ENCODE data around the gene ABCF1. TPM values are rescaled to one million over a fixed set of nuclear protein-coding genes. Genes with fewer than 3 reads are reported as not detected.
A peak's percentile ranks its signal among the peaks of the same experiment; 100 is the strongest.

Gene ABCF1
- total RNA-seq, 1 experiment from 2014 or later, result 69.5 TPM

GRCh38 chr6:30557683-30557981, 13.6 kb upstream of the ABCF1 start:
- DNase-seq (ENCODE audit: low read depth), result peak; percentile 55

DNA sequence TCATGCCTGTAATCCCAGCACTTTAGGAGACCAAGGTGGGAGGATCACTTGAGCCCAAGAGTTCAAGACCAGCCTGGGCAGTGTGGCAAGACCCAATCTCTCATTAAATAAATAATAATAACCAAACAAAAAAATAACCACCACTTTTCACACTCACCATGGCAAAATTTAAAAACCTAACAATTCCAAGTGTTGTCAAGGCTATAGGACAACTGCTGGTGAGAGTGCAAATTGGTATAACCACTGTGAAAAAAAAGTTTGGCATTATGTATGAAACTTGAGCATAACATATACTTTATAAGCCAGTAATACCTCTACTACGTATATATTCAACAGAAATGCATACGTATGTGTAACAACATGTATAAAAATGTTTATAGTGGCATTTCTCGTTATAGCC, 10.3 kb upstream of the ABCF1 start:
- no peak for DNase-seq (ENCODE audit: low read depth)

DNA sequence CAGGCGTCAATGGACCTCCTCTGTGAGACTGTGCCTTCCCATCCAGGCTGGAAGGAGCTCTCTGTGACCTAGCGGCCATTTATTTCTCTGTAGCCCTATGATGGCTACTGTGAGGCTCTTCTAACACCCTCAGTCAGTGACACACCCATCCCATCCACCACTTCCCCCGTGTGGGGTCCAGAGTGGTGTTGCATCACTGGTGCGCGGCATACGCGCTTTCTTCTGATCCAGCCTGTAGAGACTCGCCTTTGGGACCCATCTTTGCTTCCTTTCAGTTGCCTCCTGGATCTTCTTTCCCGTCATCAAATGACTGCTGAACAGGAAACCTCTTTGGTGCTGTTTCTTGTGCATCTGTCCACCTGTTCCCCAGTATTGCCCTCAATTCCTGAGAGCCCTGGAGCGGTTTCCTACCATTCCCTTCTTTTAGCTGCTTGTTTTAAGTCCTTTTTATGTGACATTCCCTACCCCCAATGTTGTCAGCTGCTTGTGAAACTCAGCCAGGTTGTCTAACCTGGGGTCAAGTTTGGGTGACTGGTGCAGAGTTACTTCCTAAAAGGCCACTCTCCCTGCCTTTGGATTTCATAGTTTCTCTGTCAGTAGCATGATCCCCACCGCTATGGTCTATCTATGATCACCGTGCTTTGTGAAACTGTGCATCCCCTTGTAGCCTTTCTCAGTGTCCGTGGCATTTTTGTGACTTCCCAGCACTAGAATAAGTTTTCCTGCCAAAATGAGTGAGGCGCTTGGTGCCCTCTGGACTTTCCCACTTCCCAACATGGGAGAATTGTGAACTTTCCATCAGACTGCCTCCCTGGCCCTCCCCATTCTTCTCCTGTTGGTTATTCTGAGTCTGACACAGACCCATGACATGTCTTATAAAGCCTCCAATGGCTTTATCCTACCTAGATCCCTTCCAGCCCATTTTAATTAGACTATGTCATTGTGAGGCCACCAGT, 8.5 kb upstream of the ABCF1 start:
- no peak for DNase-seq (ENCODE audit: low read depth)

DNA sequence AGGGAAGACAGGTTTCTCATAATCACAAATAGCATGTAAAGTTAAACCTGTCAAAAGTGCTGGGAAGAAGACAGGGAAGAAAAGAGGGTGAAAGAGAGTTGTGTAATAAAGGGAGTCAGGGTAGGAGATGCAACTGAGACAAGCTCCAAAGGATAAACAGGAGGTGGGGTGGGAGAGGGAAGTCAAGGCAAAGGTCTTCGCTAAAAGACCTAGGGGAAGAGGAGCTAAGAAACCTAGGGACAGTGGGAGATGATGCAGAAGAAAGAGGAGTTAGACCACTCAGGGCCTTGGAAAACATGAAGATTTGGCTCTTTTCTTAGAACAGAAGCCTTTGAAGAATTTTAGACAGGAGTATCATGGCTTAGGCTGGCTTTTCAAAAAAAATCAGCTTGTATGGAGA, 7.1 kb upstream of the ABCF1 start:
- no peak for DNase-seq (ENCODE audit: low read depth)

GRCh38 chr6:30565772-30566171, 5.5 kb upstream of the ABCF1 start:
- DNase-seq (ENCODE audit: low read depth), result no peak

DNA sequence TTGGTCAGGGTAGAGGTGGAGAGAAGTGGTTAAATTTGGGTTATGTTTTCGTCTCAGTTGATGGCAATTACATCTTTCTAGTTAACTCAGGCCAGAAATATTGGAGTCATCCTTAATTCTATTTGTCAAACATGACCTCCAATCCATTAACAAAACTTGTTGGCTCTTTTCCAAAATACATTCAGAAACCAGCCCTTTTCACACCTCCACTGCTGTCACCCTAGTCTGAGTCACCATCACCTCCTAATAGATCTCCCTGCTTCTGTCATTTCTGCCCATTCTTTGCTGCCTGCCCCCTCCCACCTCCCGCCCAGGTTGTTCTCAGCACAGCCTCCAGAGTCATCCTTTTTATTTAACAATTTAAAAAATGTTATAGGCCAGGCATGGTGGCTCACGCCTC, 3.0 kb upstream of the ABCF1 start:
- no peak for DNase-seq (ENCODE audit: low read depth)

- no peak for DNase-seq (ENCODE audit: low read depth)
Observed at GRCh38 chr6:30570263-30570662, 979 bp upstream of the ABCF1 start.

GRCh38 chr6:30570740-30571074, 535 bp upstream of the ABCF1 start:
- no peak for DNase-seq (ENCODE audit: low read depth)

DNA sequence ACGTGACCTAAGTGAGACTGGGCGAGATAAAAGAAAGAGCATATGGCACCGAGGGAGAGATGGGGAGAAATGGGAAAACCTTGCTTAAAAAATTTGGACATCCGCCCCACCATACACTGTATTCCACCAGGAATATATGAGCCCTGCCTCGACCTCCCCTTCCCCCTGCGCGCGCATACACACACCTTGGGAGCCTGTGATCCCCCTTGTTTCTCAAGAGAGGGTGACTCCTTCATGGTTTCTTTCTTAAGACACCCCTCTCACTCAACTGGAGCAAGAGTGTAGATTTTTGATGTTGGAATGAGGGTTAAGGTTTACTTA, 480 bp downstream of the ABCF1 start:
- DNase-seq (ENCODE audit: low read depth), result no peak

GRCh38 chr6:30572148-30572547, 906 bp downstream of the ABCF1 start:
- no peak for DNase-seq (ENCODE audit: low read depth)

GRCh38 chr6:30573113-30573512, 1.9 kb downstream of the ABCF1 start:
- no peak for DNase-seq (ENCODE audit: low read depth)

GRCh38 chr6:30578051-30578450, 6.8 kb downstream of the ABCF1 start:
- DNase-seq (ENCODE audit: low read depth), result no peak

DNA sequence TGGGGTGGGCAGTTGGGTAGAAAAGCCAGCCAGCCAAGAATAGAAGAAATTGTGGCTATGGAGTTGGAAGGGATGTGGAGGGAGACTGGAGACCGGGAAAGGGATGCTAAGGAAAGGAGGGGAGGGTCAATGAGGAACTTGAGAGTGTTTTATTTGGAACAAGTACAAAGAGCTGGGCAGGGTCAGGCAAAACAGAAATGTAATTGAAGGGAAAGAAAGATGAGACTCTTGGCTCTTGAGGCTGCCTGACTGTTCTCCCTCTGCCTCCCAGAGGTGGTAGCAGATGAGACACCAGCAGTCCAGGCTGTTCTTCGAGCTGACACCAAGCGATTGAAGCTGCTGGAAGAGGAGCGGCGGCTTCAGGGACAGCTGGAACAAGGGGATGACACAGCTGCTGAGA, 12.7 kb downstream of the ABCF1 start:
- no peak for DNase-seq (ENCODE audit: low read depth)

DNA sequence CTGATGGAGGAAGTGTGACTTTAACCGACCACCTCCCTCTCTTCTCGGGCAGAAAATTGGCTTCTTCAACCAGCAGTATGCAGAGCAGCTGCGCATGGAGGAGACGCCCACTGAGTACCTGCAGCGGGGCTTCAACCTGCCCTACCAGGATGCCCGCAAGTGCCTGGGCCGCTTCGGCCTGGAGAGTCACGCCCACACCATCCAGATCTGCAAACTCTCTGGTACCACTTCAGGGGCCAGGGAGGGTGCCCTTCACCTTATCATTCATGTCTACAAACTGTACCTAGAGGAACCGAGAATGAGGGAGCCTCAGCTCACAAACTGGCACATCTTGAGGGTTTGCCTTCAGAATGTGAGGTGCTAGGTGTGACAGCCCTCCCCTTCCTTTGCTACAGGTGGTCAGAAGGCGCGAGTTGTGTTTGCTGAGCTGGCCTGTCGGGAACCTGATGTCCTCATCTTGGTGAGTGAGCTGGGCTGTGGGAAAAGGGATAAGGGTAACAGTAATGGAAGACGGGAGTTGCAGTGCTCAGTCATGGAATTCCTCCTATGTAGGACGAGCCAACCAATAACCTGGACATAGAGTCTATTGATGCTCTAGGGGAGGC, 18.6 kb downstream of the ABCF1 start:
- DNase-seq (ENCODE audit: low read depth), result no peak

DNA sequence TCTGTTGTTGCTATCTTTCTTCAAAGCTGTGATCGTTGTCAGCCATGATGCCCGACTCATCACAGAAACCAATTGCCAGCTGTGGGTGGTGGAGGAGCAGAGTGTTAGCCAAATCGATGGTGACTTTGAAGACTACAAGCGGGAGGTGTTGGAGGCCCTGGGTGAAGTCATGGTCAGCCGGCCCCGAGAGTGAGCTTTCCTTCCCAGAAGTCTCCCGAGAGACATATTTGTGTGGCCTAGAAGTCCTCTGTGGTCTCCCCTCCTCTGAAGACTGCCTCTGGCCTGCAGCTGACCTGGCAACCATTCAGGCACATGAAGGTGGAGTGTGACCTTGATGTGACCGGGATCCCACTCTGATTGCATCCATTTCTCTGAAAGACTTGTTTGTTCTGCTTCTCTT, 19.3 kb downstream of the ABCF1 start:
- peak; percentile 63 for DNase-seq (ENCODE audit: low read depth)

- peak; percentile 94 for DNase-seq (ENCODE audit: low read depth)
Observed at GRCh38 chr6:30591008-30591407, 19.8 kb downstream of the ABCF1 start.

DNA sequence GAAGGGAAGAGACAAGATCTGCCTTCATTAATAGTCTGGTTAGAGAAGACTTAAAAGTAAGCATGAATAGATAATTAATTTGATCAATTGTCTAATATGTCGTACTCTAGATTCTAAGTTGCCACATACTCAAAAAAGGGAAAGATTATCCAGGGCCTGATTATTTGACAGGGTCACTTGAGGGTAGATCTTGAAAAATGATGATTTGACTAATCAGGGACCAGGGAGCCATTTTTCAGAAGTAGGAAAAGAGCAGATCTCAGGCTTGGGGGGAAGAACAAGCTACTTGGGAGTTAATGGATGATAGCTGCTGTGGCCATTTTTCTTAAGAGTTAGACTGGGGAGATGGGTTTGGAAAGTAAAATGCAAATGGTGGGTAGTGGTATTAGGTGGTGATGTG, 21.0 kb downstream of the ABCF1 start:
- no peak for DNase-seq (ENCODE audit: low read depth)

- peak; percentile 82 for DNase-seq (ENCODE audit: low read depth)
Observed at GRCh38 chr6:30597315-30598144, 26.3 kb downstream of the ABCF1 start.

- DNase-seq (ENCODE audit: low read depth), result no peak
Observed at GRCh38 chr6:30598912-30599624, 27.8 kb downstream of the ABCF1 start.

DNA sequence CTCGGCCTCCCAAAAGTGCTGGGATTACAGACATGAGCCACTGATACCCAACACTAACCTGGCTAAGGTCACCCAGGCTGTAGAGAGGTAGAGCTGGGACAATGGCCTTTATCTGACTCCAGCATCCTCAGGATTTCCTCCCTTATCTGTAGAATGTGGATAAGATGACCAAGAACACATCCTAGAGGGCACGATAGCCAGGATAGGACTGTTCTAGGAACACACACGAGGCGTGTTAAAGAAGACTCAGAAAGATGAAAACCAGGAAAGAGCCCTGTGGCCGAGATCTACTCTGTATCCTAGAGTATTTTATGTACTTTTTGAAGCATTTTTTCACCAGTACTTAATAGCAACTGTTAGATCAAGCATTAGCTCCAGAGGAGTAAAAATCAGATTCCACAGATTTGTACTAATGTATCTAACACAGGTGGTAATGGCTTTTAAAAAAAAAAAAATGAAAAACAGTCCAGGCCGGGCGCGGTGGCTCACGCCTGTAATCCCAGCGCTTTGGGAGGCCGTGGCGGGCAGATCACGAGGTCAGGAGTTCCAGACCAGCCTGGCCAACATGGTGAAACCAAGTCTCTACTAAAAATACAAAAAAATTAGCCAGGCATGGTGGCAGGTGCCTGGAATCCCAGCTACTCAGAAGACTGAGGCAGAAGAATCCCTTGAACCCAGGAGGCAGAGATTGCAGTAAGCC, 28.5 kb downstream of the ABCF1 start:
- no peak for DNase-seq (ENCODE audit: low read depth)

GRCh38 chr6:30600451-30600961, 29.3 kb downstream of the ABCF1 start:
- DNase-seq (ENCODE audit: low read depth), result no peak

Measured in LHCN-M2 (cell line).